HepG2 (cell line): ENCODE measurements around the gene CFAP97. TPM values are rescaled to one million over a fixed set of nuclear protein-coding genes. Genes with fewer than 3 reads are reported as not detected.

Experiments used
- FOXA1 ChIP-seq, 2 experiments: fragments of 450-650 bp in 1 of 2; sonication (generic) in 1 of 2; formaldehyde crosslinking in 1 of 2; IDR thresholded peaks; 2 replicates each; pipeline versions ENCODE4 v1.4.0 to v1.6.1; 2016 to 2020; ENCODE audit warnings: missing genetic modification reagents in 1 of 2
- RBAK ChIP-seq: sonication (generic); formaldehyde crosslinking; IDR thresholded peaks from 2 replicates; pipeline ENCODE4 v1.5.1; 2020; ENCODE audit warnings: mild to moderate bottlenecking, missing genetic modification reagents
- REL ChIP-seq: sonication (generic); formaldehyde crosslinking; conservative IDR thresholded peaks from 2 replicates; pipeline ENCODE4 v1.8.0; 2022; ENCODE audit warnings: mild to moderate bottlenecking, missing genetic modification reagents, moderate library complexity
- SMAD1 ChIP-seq: sonication (generic); formaldehyde crosslinking; IDR thresholded peaks from 2 replicates; pipeline ENCODE4 v1.4.0; 2020; ENCODE audit warnings: missing genetic modification reagents, low read depth, mild to moderate bottlenecking, borderline replicate concordance
- THAP11 ChIP-seq: IDR thresholded peaks from 2 replicates; pipeline ENCODE4 v1.6.1; 2016; ENCODE audit warnings: missing biosample characterization, missing genetic modification reagents
- ZNF253 ChIP-seq: sonication (generic); formaldehyde crosslinking; IDR thresholded peaks from 2 replicates; pipeline ENCODE4 v1.8.0; 2022; ENCODE audit warnings: mild to moderate bottlenecking, missing genetic modification reagents, borderline replicate concordance
- ZNF264 ChIP-seq: sonication (generic); formaldehyde crosslinking; IDR thresholded peaks from 2 replicates; pipeline ENCODE4 v1.4.0; 2020; ENCODE audit warnings: missing genetic modification reagents
- ZNF282 ChIP-seq: fragments of 450-650 bp; IDR thresholded peaks from 2 replicates; pipeline ENCODE4 v1.6.1; 2018; ENCODE audit not compliant: partially characterized antibody
- ZNF569 ChIP-seq: sonication (generic); formaldehyde crosslinking; IDR thresholded peaks from 2 replicates; pipeline ENCODE4 v1.5.0; 2020; ENCODE audit warnings: mild to moderate bottlenecking, missing genetic modification reagents, moderate library complexity, borderline replicate concordance
- ZNF619 ChIP-seq: sonication (generic); formaldehyde crosslinking; IDR thresholded peaks from 2 replicates; pipeline ENCODE4 v1.4.0; 2020; ENCODE audit warnings: mild to moderate bottlenecking, missing genetic modification reagents
- ZNF788 ChIP-seq: sonication (generic); formaldehyde crosslinking; IDR thresholded peaks from 2 replicates; pipeline ENCODE4 v1.5.0; 2020; ENCODE audit warnings: mild to moderate bottlenecking, missing genetic modification reagents, borderline replicate concordance
- polyA plus RNA-seq, 8 experiments: library from polyadenylated mRNA; depleted of rRNA in 3 of 8; stranded (reverse) in 7 of 8; unstranded in 1 of 8; fragments of >200 nt; fragmentation: Illumina TruSeq in 4 of 8; extraction: Trizol in 4 of 8; gene quantifications; 2 replicates each; pipeline versions ENCODE4 v1.2.1 to v1.2.3, GENCODE V29; 2011 to 2016; ENCODE audit warnings: low read depth in 4 of 8, missing spikeins in 1 of 8, mixed read lengths in 1 of 8; ENCODE audit not compliant: insufficient read depth in 1 of 8
- total RNA-seq, 5 experiments: library from RNA; depleted of rRNA; stranded (reverse); fragments of >200 nt; fragmentation: Illumina TruSeq; extraction: Trizol; gene quantifications; 2 replicates each; pipeline ENCODE4 v1.2.3, GENCODE V29; 2016; ENCODE audit warnings: low read depth in 1 of 5
- TF ChIP-seq, protein P1 (sequence below): sonication (generic); formaldehyde crosslinking; IDR thresholded peaks from 2 replicates; pipeline ENCODE4 v1.5.0; 2020; ENCODE audit warnings: mild to moderate bottlenecking, missing genetic modification reagents, borderline replicate concordance

CFAP97 gene
- total and polyA plus RNA-seq, 2 of the 13 experiments (the other 11 are each of a cell fraction or from before 2014, with no cell fraction given): 32.1 to 44.4 TPM

DNA sequence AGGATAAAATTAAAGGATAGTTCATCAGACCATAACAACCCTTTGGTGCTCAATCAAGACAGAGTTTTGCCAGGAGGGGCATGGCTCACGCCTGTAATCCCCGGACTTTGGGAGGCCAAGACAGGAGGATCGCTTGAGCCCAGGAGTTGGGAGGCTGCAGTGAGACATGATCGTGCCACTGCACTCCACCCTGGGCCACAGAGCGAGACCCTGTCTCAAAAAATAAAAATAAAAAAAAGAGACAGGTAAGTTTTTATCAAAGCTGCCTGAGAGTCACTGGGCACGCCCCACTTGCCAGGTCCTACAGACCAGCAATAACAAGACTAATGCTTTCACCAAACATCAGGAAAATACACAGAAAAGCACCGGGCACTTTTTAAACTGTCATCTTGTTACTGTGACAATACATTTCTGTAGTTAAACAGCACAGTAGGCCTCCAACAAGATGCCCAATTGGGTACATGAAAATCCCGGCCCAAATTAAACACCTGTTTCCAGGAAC is 765 bp downstream of the CFAP97 start (continued):
- TF ChIP-seq, protein P1, sequence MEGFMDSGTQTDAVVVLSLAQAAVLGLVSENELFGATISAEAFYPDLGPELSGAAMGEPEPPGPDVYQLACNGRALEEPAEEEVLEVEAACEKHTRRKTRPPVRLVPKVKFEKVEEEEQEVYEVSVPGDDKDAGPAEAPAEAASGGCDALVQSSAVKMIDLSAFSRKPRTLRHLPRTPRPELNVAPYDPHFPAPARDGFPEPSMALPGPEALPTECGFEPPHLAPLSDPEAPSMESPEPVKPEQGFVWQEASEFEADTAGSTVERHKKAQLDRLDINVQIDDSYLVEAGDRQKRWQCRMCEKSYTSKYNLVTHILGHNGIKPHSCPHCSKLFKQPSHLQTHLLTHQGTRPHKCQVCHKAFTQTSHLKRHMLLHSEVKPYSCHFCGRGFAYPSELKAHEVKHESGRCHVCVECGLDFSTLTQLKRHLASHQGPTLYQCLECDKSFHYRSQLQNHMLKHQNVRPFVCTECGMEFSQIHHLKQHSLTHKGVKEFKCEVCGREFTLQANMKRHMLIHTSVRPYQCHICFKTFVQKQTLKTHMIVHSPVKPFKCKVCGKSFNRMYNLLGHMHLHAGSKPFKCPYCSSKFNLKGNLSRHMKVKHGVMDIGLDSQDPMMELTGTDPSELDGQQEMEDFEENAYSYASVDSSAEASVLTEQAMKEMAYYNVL (CRISPR knock-in tag): no peak
- TF ChIP-seq THAP11 (CRISPR knock-in tag) (no peak), FOXA1 (IDR thresholded peaks at IDR 0.05) (no peak), FOXA1 (CRISPR knock-in tag; IDR thresholded peaks at IDR 0.05) (no peak), ZNF282 (no peak), ZNF264 (peak; percentile 10; the same call in 1 of the 2 replicates), ZNF788 (no peak), RBAK (CRISPR knock-in tag) (no peak), REL (CRISPR knock-in tag) (0 out of 2 replicates have a peak, but pooled peaks have one; percentile 27), SMAD1 (CRISPR knock-in tag) (no peak), ZNF569 (CRISPR knock-in tag) (no peak), ZNF619 (CRISPR knock-in tag) (no peak), ZNF253 (CRISPR knock-in tag) (0 out of 2 replicates have a peak, but pooled peaks have one; percentile 5)
